WERI-Rb-1 (cell line): Measurements from ENCODE around the gene PRR3.
"Not testable (repeated sequence)": the region's sequence is repeated elsewhere in the genome, so short reads cannot be mapped to it uniquely, and the experiment has no call there.

Source experiments
- DNase-seq: peaks from one replicate; pipeline ENCODE4 v3.0.0-alpha.2; 2020
- H3K27ac ChIP-seq: fragments of 250-450 bp; sonication (Bioruptor Pico); 2 replicates; pipeline ENCODE4 v1.5.1; 2020; ENCODE audit warnings: mild to moderate bottlenecking, moderate library complexity
- H3K27me3 ChIP-seq: fragments of 250-450 bp; sonication (Bioruptor Pico); 2 replicates; pipeline ENCODE4 v1.5.1; 2021; ENCODE audit warnings: mild to moderate bottlenecking, low read depth, moderate library complexity; ENCODE audit not compliant: insufficient read depth, severe bottlenecking
- H3K36me3 ChIP-seq: fragments of 250-450 bp; sonication (Bioruptor Pico); 2 replicates; pipeline ENCODE4 v1.5.1; 2020; ENCODE audit warnings: mild to moderate bottlenecking, moderate library complexity
- H3K4me3 ChIP-seq: 2 replicates; pipeline ENCODE4 v1.5.1; 2011; ENCODE audit warnings: low read depth, mild to moderate bottlenecking, control low read depth, low read length
- H3K9me3 ChIP-seq: fragments of 250-450 bp; sonication (Bioruptor Pico); 2 replicates; pipeline ENCODE4 v1.5.1; 2021; ENCODE audit warnings: mild to moderate bottlenecking, moderate library complexity; ENCODE audit not compliant: severe bottlenecking
- CTCF ChIP-seq: IDR thresholded peaks from 2 replicates; pipeline ENCODE4 v1.5.1; 2011; ENCODE audit warnings: low read depth, mild to moderate bottlenecking, control low read depth, inconsistent platforms, low read length

Gene PRR3

GRCh38 chr6:30511169-30511546, 45.9 kb upstream of the PRR3 start:
- no peaks in the 10 kb centered on the region for H3K36me3 ChIP-seq
- H3K9me3 ChIP-seq = peaks cover under 1% of the 10 kb centered on the region
- no peak overlapping the region for H3K4me3 ChIP-seq
- no peak overlapping the region for H3K27ac ChIP-seq
- H3K27me3 ChIP-seq = no peaks in the 10 kb centered on the region
- DNase-seq = no peak
- no peak for TF ChIP-seq CTCF

- TF ChIP-seq CTCF = no peak
- Histone ChIP-seq H3K27ac (no peak overlapping the region), H3K9me3 (peaks cover 9% of the 10 kb centered on the region), H3K4me3 (no peak overlapping the region), H3K36me3 (no peaks in the 10 kb centered on the region), H3K27me3 (no peaks in the 10 kb centered on the region)
- DNase-seq = no peak
Observed at GRCh38 chr6:30513451-30513850, 43.6 kb upstream of the PRR3 start.

- no peak overlapping the region for H3K27ac ChIP-seq
- no peaks in the 10 kb centered on the region for H3K36me3 ChIP-seq
- no peak for TF ChIP-seq CTCF
- H3K27me3 ChIP-seq = no peaks in the 10 kb centered on the region
- DNase-seq = no peak
- no peak overlapping the region for H3K4me3 ChIP-seq
- H3K9me3 ChIP-seq = peaks cover 10% of the 10 kb centered on the region
Observed at GRCh38 chr6:30515106-30515505, 42.0 kb upstream of the PRR3 start.

GRCh38 chr6:30515944-30516753, 40.9 kb upstream of the PRR3 start:
- Histone ChIP-seq H3K36me3 (no peaks in the 10 kb centered on the region), H3K27me3 (no peaks in the 10 kb centered on the region), H3K27ac (no peak overlapping the region), H3K9me3 (peaks cover 10% of the 10 kb centered on the region), H3K4me3 (no peak overlapping the region)
- DNase-seq = no peak
- TF ChIP-seq CTCF = no peak

GRCh38 chr6:30516754-30517076, 40.4 kb upstream of the PRR3 start:
- not testable (repeated sequence) for DNase-seq, H3K27me3 ChIP-seq, H3K27ac ChIP-seq, H3K9me3 ChIP-seq, H3K36me3 ChIP-seq, H3K4me3 ChIP-seq

GRCh38 chr6:30517767-30518504, 39.2 kb upstream of the PRR3 start:
- not testable (repeated sequence) for H3K36me3 ChIP-seq, H3K27me3 ChIP-seq, H3K4me3 ChIP-seq, DNase-seq, H3K27ac ChIP-seq, H3K9me3 ChIP-seq

- not testable (repeated sequence) for H3K4me3 ChIP-seq, H3K27me3 ChIP-seq, H3K9me3 ChIP-seq, DNase-seq, H3K36me3 ChIP-seq, H3K27ac ChIP-seq
Observed at GRCh38 chr6:30518505-30519145, 38.5 kb upstream of the PRR3 start.
